PFSK-1 (cell line): ENCODE results near the gene MX2.

Source experiments
- FOXP2 ChIP-seq: optimal IDR thresholded peaks from 2 replicates; pipeline ENCODE3; 2011; ENCODE audit warnings: borderline replicate concordance, control low read depth, inconsistent platforms; ENCODE audit not compliant: insufficient read depth; ENCODE audit errors: extremely low read length, extremely low read depth
- POLR2AphosphoS5 ChIP-seq: IDR thresholded peaks from 2 replicates; pipeline ENCODE4 v1.6.1; 2012; ENCODE audit warnings: low read depth, mild to moderate bottlenecking, control low read depth, low read length, moderate library complexity
- SIN3A ChIP-seq: IDR thresholded peaks from 2 replicates; pipeline ENCODE4 v1.6.1; 2012; ENCODE audit warnings: mild to moderate bottlenecking, low read length, moderate library complexity, borderline replicate concordance; ENCODE audit not compliant: insufficient read depth
- TAF1 ChIP-seq: IDR thresholded peaks from 2 replicates; pipeline ENCODE4 v1.6.1; 2012; ENCODE audit warnings: low read length, control low read depth, borderline replicate concordance; ENCODE audit not compliant: insufficient read depth
- TF ChIP-seq, protein P1 (sequence below), 2 experiments: IDR thresholded peaks; 2 replicates each; pipeline versions ENCODE4 v1.6.1 to v1.8.0; 2011 to 2012; ENCODE audit warnings: low read depth in 2 of 2, low read length in 2 of 2, control low read depth in 1 of 2, inconsistent platforms in 1 of 2, mild to moderate bottlenecking in 1 of 2, moderate library complexity in 1 of 2; ENCODE audit not compliant: insufficient read depth in 1 of 2

The MX2 gene

DNA sequence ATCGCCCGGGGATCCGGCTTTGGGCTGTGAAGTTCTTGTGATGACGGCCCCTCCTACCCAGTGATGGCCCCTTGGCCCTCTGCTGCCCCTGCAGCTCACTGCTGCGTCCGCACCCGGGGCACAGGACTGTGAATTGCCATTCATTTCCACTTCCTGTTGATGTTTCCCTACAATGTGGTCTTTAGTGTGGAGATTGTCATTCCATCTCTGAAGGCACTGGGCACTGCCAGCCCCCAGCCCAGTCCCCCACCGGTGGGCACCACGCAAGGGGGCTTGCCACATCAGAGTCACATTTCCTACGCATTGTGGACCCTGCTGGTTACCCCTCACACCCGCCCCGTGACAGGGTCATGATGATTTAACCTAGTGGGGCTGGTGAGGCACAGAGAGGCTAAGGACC is 2.5 kb upstream of the MX2 start:
- no peak for TF ChIP-seq TAF1

GRCh38 chr21:41360072-41360821 is 1.6 kb upstream of the MX2 start:
- no peak for TF ChIP-seq TAF1
- TF ChIP-seq, protein P1, sequence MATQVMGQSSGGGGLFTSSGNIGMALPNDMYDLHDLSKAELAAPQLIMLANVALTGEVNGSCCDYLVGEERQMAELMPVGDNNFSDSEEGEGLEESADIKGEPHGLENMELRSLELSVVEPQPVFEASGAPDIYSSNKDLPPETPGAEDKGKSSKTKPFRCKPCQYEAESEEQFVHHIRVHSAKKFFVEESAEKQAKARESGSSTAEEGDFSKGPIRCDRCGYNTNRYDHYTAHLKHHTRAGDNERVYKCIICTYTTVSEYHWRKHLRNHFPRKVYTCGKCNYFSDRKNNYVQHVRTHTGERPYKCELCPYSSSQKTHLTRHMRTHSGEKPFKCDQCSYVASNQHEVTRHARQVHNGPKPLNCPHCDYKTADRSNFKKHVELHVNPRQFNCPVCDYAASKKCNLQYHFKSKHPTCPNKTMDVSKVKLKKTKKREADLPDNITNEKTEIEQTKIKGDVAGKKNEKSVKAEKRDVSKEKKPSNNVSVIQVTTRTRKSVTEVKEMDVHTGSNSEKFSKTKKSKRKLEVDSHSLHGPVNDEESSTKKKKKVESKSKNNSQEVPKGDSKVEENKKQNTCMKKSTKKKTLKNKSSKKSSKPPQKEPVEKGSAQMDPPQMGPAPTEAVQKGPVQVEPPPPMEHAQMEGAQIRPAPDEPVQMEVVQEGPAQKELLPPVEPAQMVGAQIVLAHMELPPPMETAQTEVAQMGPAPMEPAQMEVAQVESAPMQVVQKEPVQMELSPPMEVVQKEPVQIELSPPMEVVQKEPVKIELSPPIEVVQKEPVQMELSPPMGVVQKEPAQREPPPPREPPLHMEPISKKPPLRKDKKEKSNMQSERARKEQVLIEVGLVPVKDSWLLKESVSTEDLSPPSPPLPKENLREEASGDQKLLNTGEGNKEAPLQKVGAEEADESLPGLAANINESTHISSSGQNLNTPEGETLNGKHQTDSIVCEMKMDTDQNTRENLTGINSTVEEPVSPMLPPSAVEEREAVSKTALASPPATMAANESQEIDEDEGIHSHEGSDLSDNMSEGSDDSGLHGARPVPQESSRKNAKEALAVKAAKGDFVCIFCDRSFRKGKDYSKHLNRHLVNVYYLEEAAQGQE (IDR thresholded peaks at IDR 0.05; ENCODE audit: insufficient read depth in 1 of 2, low read depth in 2 of 2, low read length in 2 of 2) = no peak

GRCh38 chr21:41361053-41361785 is 608 bp upstream of the MX2 start:
- TF ChIP-seq, protein P1 (IDR thresholded peaks at IDR 0.05; ENCODE audit: insufficient read depth in 1 of 2, low read depth in 2 of 2, low read length in 2 of 2) = no peak
- TF ChIP-seq POLR2AphosphoS5 (no peak), SIN3A (no peak), TAF1 (no peak), FOXP2 (no peak)

DNA sequence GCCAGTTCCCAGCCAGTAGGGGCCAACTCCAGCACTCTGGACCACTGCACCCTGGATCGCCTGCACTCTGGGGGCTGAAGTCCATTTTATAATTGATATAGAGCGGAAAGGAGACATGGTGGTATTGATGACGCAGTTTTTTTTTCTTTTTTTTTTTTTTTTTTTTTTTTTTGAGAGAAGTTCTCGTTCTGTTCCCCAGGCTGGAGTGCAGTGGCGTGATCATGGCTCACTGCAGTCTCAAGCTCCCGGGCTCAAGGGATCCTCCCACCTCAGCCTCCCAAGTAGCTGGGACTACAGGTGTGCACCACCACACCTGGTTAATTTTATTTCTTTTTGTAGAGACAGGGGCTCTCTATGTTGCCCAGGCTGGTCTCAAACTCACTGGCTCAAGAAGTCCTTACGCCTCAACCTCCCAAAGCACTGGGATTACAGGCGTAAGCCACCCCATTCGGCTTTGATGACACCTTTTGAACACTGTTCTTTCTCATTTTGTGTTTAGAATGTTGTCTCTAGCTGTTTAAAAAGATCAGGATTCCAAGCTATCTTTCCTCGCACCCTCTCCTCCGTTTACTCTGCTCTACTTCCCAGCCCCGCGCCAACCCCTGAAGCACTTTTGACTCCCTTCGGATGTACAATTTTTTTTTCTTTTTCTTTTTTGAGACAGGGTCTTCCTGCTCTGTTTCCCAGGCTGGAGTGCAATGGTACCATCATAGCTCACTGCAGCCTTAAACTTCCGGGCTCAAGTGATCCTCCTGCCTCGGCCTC is 960 bp downstream of the MX2 start:
- TF ChIP-seq, protein P1 (IDR thresholded peaks at IDR 0.05; ENCODE audit: insufficient read depth in 1 of 2, low read depth in 2 of 2, low read length in 2 of 2) = no peak
- no peak for TF ChIP-seq POLR2AphosphoS5
- TF ChIP-seq FOXP2 = no peak
- no peak for TF ChIP-seq SIN3A
- TF ChIP-seq TAF1 = no peak

DNA sequence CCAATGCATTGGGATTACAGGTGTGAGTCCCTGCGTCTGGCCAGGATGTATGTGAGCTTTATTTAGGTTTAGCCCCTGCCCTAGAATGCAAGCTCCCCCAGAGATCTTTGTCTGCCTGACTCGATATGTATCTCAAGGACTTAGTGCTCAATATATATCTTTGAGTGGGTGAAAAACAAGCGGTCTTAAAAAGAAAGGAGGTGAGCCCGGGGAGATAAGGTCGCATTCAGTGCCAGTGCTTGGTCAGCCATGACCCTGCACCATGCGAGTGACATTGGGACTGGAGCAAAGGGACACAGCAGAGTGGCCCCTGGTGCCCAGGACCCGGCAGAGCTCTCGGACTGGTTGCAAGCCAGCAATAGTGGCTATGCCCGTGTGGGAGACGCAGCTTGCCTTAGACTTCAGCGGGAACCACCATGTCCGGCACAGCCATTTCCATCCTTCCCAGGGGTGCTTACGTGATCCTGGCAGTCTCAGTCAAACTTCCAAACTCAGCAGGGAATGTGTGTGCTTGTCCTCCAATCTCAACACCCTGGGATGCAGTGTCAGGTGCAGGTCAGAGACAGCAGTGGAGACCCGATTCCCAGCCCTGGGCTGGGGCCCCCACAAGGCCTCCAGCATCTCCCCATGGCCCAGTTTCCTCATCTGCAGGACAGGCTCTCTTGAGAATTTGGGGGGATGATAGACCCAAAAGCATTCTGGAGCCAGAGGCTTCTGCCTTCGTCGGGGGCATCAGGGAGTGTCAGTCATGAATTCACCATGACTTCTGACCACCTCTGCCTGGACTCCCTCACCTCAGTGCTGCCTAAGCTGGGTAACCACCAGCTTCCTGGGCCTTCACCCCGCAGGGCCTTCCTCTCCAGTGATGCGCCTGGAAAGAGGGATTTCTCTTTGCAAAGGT is 1.8 kb downstream of the MX2 start:
- TF ChIP-seq POLR2AphosphoS5 = no peak
- TF ChIP-seq, protein P1 (IDR thresholded peaks at IDR 0.05; ENCODE audit: insufficient read depth in 1 of 2, low read depth in 2 of 2, low read length in 2 of 2) = no peak
- TF ChIP-seq FOXP2 = no peak
- no peak for TF ChIP-seq SIN3A
- TF ChIP-seq TAF1 = no peak
